Esophagus (tissue), 2 donors: Measurements from ENCODE around the gene BPIFB3. TPM values are rescaled to one million over a fixed set of nuclear protein-coding genes. Genes with fewer than 3 reads are reported as not detected.

ENCODE experiments used
- H3K27ac ChIP-seq, 2 donors: one replicate each; pipeline ENCODE4 v1.5.1; 2013; ENCODE audit warnings: low read depth in 2 of 2, mild to moderate bottlenecking in 2 of 2, inconsistent platforms in 1 of 2, low read length in 1 of 2, moderate library complexity in 1 of 2
- H3K27me3 ChIP-seq, 2 donors: one replicate each; pipeline ENCODE4 v1.6.1; 2013; ENCODE audit warnings: low read length in 2 of 2, control low read depth in 1 of 2, mild to moderate bottlenecking in 1 of 2; ENCODE audit not compliant: insufficient read depth in 2 of 2, control insufficient read depth in 1 of 2
- H3K36me3 ChIP-seq, 2 donors: one replicate each; pipeline ENCODE4 v1.6.1; 2013; ENCODE audit warnings: low read length in 1 of 2; ENCODE audit not compliant: control insufficient read depth in 2 of 2, insufficient read depth in 2 of 2
- H3K4me1 ChIP-seq, 2 donors: one replicate each; pipeline ENCODE4 v1.6.1; 2013; ENCODE audit warnings: low read length in 1 of 2; ENCODE audit not compliant: control insufficient read depth in 2 of 2, insufficient read depth in 2 of 2
- H3K4me3 ChIP-seq, 2 donors: one replicate each; pipeline ENCODE4 v1.5.1; 2013; ENCODE audit warnings: low read length in 2 of 2, mild to moderate bottlenecking in 2 of 2, low read depth in 1 of 2, moderate library complexity in 1 of 2
- H3K9me3 ChIP-seq, 2 donors: one replicate each; pipeline ENCODE4 v1.6.1; 2013; ENCODE audit warnings: mild to moderate bottlenecking in 2 of 2, low read depth in 1 of 2, low read length in 1 of 2, moderate library complexity in 1 of 2; ENCODE audit not compliant: control insufficient read depth in 2 of 2, insufficient read depth in 1 of 2
- WGBS, 2 donors: extraction: QIAGEN DNeasy Blood & Tissue Kit; methylation state at CpG; one replicate each; pipeline ENCODE4 v1.1.7; 2013; 5-methylcytosine and 5-hydroxymethylcytosine counted together
- polyA plus RNA-seq, 2 donors: library from polyadenylated mRNA; stranded (reverse); fragments of 200-250 nt; gene quantifications; one replicate each; pipeline ENCODE4 v1.2.3, GENCODE V29; 2013
- donor health status: healthy with polysubstance abuse.
- donor health status: Bipolar disorder and iron deficiency.

BPIFB3 gene
- polyA plus RNA-seq, 2 donors = not detected

- Histone ChIP-seq H3K27ac (no peak overlapping the region), H3K27me3 (no peaks in the 10 kb centered on the region), H3K36me3 (no peaks in the 10 kb centered on the region), H3K4me1 (no peaks in the 10 kb centered on the region), H3K4me3 (no peak overlapping the region), H3K9me3 (no peaks in the 10 kb centered on the region)
- 70 to 73% methylated on average over 6 of the region's 6 CpGs for WGBS, 2 donors
These were observed 30.1 kb upstream of the BPIFB3 start for GRCh38 chr20:33023439-33024242.

- no peak overlapping the region for H3K4me3 ChIP-seq
- no peaks in the 10 kb centered on the region for H3K9me3 ChIP-seq
- no peaks in the 10 kb centered on the region for H3K36me3 ChIP-seq
- no peak overlapping the region for H3K27ac ChIP-seq
- WGBS, 2 donors = 69 to 82% methylated on average over 1 of the region's 1 CpG
- no peaks in the 10 kb centered on the region for H3K4me1 ChIP-seq
- H3K27me3 ChIP-seq = no peaks in the 10 kb centered on the region
These were observed 29.5 kb upstream of the BPIFB3 start for GRCh38 chr20:33024243-33024560.

GRCh38 chr20:33024609-33025317 is 28.9 kb upstream of the BPIFB3 start:
- H3K4me1 ChIP-seq = no peaks in the 10 kb centered on the region
- 63 to 65% methylated on average over 5 of the region's 5 CpGs for WGBS, 2 donors
- H3K36me3 ChIP-seq = no peaks in the 10 kb centered on the region
- H3K27ac ChIP-seq = no peak overlapping the region
- no peaks in the 10 kb centered on the region for H3K27me3 ChIP-seq
- H3K4me3 ChIP-seq = no peak overlapping the region
- H3K9me3 ChIP-seq = no peaks in the 10 kb centered on the region

GRCh38 chr20:33025318-33025876 is 28.3 kb upstream of the BPIFB3 start:
- Histone ChIP-seq H3K36me3 (no peaks in the 10 kb centered on the region), H3K4me3 (no peak overlapping the region), H3K4me1 (no peaks in the 10 kb centered on the region), H3K27me3 (no peaks in the 10 kb centered on the region), H3K9me3 (no peaks in the 10 kb centered on the region), H3K27ac (no peak overlapping the region)
- 50 to 86% methylated on average over 9 of the region's 9 CpGs for WGBS, 2 donors

- 60 to 77% methylated on average over 5 of the region's 5 CpGs for WGBS, 2 donors
- Histone ChIP-seq H3K9me3 (no peaks in the 10 kb centered on the region), H3K27ac (no peak overlapping the region), H3K27me3 (no peaks in the 10 kb centered on the region), H3K4me3 (no peak overlapping the region), H3K4me1 (no peaks in the 10 kb centered on the region), H3K36me3 (no peaks in the 10 kb centered on the region)
These were observed 27.5 kb upstream of the BPIFB3 start for GRCh38 chr20:33026072-33026778.

- no peak overlapping the region for H3K27ac ChIP-seq
- WGBS, 2 donors = 72 to 77% methylated on average over 10 of the region's 10 CpGs
- H3K27me3 ChIP-seq = no peaks in the 10 kb centered on the region
- no peaks in the 10 kb centered on the region for H3K36me3 ChIP-seq
- no peaks in the 10 kb centered on the region for H3K9me3 ChIP-seq
- no peak overlapping the region for H3K4me3 ChIP-seq
- no peaks in the 10 kb centered on the region for H3K4me1 ChIP-seq
These were observed 26.6 kb upstream of the BPIFB3 start for GRCh38 chr20:33026779-33027759.

GRCh38 chr20:33027769-33028751 is 25.6 kb upstream of the BPIFB3 start:
- Histone ChIP-seq H3K27me3 (no peaks in the 10 kb centered on the region), H3K36me3 (no peaks in the 10 kb centered on the region), H3K4me1 (no peaks in the 10 kb centered on the region), H3K4me3 (no peak overlapping the region), H3K27ac (no peak overlapping the region), H3K9me3 (no peaks in the 10 kb centered on the region)
- 65 to 77% methylated on average over 12 of the region's 12 CpGs for WGBS, 2 donors

- WGBS, 2 donors = 69% methylated on average over 7 of the region's 7 CpGs
- no peaks in the 10 kb centered on the region for H3K27me3 ChIP-seq
- no peaks in the 10 kb centered on the region for H3K9me3 ChIP-seq
- no peaks in the 10 kb centered on the region for H3K36me3 ChIP-seq
- H3K4me1 ChIP-seq = no peaks in the 10 kb centered on the region
- no peak overlapping the region for H3K4me3 ChIP-seq
- H3K27ac ChIP-seq = no peak overlapping the region
These were observed 24.8 kb upstream of the BPIFB3 start for GRCh38 chr20:33028875-33029274.
